Stimulated activated CD8-positive, alpha-beta memory T cell treated with anti-CD3 and anti-CD28 coated beads, Interleukin-12 subunit alpha, Interleukin-12 subunit beta, amount 100 ng/mL, for 24 hours (primary cell): Measurements from ENCODE around the gene SCTR.

Experiments
- DNase-seq: peaks from one replicate; pipeline ENCODE4 v3.0.0-alpha.2; 2020; ENCODE audit errors: extremely low read depth

Gene SCTR

DNA sequence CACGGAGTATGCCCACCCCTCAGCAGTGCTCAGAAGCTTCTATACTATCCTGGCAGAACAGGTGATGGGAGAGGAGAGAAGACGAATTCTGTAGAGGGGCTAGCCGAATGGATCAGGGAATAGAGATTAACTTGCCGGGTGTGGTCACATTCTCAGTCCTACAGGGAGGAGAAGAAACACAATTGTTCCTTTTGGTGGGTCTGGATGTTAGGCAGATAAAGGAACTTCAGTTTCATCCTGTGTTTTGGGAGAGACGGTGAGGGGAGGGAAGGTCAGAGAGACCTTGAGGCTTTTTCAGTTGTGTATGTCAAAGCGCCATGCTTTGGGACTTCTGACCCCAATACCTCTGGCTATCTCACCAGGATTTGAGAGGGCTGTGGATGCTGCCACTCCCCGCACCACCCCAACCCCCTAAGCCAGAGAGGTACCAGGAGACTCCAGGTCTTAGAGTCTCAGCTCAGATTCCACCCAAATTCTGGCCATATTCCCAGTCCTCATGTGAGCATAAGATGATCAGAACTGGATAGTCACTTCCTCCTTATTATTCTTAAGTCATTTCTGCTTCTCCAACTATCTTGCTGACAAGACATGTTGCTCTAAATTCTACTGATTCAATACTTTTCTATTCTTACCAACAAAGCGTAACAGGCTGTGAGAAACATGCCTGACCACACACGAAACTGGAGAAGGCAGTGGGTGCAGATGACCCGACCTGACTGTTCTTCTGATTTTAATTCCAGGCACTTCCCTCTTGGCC, 94.9 kb downstream of the SCTR start:
- no peak for DNase-seq

DNA sequence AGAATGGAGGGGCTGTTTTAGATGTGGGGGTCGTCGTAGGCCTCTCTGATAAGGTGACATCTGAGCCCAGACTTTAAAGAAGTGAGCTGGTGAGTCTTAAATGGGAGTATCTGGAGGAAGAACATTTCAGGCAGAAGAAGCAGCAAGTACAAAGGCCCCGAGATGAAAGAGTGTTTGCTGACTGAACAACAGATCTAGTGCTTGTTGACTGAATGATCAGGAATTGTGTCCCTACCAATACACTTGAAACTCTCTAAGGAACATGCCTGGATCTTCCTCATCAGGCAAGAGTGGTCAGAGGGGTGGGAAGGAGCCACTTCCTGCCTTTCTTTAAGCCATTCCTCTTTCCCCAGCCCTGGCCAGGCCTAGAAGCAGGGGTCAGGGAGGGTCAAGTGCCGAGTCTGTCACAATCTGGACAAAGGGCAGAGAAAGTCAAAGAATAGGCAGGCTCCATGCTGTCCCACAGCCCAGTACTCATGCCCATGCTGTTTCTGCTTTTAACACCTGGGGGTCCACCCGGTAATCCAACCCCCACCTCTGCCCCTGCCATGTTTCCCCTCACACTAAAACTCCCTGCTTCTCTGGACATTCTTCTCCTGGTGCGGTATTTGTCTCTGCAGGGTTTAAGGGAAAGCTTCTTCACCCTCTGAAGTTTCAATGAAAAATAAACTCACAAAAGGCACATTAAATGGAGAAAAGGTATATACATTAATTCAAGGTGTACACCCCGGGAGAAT, 95.6 kb downstream of the SCTR start:
- DNase-seq: no peak

DNA sequence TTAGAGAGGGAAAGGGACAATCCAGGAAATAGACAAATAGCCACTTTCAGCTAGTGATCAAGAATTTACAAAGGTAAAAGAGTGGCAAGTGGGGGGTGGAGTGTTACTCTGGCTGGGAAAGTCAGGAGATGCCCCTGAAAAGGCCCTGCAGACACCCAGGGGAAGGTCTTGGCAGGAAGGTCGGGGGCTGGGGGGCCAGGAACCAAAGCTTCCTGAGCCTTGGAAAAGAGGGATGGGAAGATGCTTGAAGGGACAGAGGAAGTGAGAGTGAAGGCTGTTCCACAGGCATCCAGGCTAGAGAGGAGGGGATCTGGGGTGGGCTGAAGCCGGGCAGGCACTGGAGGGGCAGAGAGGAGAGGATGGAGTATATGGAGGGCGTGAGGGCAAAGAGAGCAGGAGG, 96.5 kb downstream of the SCTR start:
- DNase-seq: no peak

DNA sequence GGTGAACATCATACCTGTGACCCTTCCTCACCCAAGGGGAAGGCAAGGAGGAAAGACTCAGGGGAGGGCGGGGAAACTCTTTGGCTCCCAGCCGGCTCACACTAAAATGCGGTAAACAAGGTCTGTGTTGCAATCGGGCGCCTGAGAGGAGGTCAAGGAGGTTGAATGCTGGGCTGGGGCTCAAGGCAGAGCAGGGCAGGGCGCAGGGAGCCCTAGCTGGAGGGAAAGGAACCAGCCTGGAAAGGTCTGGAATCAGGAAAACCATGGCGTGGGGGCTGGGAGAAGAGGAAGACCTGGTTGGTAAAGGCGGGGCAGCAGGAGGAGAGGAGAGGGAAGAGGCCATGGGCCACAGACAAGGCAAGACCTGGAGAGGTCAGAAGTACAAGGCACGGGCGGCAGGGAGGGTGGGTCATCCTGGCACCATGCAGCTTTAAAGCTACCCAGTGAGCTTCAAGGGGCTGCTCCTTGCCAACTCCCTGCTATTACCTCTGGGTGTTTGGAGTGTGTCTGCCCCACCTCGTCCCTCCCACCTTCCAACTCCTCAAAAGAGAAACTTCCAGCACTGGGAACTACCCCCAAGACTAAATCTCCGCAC, 97.4 kb downstream of the SCTR start:
- DNase-seq: no peak

DNA sequence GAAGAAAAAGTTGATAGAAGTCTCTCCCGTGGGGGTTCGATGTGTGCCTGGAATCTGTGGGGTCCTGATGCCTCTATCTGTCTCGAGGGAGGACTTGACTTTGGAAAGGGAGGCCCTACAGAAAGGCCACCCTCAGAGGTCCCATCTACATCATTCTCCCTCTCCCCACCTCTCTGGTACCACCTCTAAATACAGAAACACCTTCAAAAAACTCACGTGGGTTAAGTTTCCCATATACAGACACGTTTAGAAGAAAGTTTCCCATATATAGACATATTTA, 97.9 kb downstream of the SCTR start:
- no peak for DNase-seq

- DNase-seq: no peak
Measured at GRCh38 chr2:119425620-119426395, 98.5 kb downstream of the SCTR start.

DNA sequence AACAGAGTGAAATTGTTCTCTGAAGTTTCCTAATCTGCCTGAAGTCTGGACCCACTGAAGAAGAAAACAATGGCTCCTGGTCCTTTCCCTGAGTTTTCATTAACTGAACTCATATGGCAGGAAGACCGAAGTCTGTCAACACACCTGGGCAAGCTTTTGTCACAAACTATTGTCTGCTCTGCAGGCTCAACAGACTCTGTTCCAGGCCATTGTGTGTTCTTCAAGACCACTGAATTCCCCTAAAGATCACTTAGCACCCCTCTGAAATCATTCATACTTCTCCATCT, 99.2 kb downstream of the SCTR start:
- DNase-seq: no peak

GRCh38 chr2:119424284-119425118, 99.8 kb downstream of the SCTR start:
- DNase-seq: no peak

GRCh38 chr2:119423811-119424210, 100.5 kb downstream of the SCTR start:
- no peak for DNase-seq

- DNase-seq: no peak
Measured at GRCh38 chr2:119423108-119423444, 101.2 kb downstream of the SCTR start.

- no peak for DNase-seq
Measured at GRCh38 chr2:119422360-119423107, 101.7 kb downstream of the SCTR start.

- no peak for DNase-seq
Measured at GRCh38 chr2:119421741-119422140, 102.5 kb downstream of the SCTR start.

DNA sequence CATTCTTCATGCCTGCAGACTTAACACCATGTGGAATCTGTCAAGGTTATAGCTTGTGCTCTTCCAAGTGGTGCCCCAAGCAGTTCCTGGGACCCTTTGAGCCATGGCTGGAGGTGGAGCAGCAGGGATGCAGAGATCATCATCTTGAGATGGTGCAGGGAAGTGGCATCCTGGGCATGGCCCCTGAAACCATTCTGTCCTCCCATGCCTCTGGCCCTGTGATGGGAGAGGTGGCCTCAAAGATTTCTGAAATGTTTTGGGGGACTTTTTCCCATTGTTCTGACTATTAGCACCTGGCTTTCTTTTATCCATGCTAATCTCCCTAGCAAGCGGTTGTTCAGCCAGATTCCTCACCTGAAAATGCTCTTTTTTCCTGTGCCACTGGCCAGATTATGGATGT, 103.0 kb downstream of the SCTR start:
- no peak for DNase-seq

GRCh38 chr2:119419803-119420508, 104.3 kb downstream of the SCTR start:
- DNase-seq: no peak

- DNase-seq: no peak
Measured at GRCh38 chr2:119419065-119419464, 105.2 kb downstream of the SCTR start.

- no peak for DNase-seq
Measured at GRCh38 chr2:119417908-119418307, 106.4 kb downstream of the SCTR start.

DNA sequence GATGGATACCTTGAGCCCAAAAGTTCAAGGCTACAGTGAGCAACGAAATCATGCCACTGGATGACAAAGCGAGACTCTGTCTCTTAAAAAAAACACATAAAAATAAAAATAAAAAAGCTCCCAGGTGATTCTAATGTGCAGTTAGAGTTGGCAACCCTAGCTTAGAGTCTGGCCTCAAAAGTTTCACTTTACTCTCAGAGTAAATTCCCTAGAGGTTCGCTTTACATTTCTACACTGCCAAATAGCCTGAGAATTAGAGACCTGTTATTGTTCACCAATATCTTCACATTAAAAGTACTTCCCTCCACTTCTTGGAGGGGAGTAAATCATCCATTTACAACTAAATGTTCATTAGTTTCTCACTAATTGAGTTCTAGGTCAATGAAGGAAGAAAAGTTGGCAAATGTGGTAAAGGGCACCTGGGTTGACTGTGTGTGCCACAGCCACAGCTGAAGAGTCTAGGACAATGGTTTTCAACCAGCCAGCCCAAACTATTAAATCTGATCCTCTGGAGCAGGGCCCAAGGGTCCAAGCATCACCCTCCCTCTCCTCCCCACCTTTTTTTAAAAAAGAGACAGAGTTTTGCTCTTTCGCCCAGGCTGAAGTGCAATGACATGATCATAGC, 107.9 kb downstream of the SCTR start:
- no peak for DNase-seq

GRCh38 chr2:119415630-119416029, 108.7 kb downstream of the SCTR start:
- no peak for DNase-seq

DNA sequence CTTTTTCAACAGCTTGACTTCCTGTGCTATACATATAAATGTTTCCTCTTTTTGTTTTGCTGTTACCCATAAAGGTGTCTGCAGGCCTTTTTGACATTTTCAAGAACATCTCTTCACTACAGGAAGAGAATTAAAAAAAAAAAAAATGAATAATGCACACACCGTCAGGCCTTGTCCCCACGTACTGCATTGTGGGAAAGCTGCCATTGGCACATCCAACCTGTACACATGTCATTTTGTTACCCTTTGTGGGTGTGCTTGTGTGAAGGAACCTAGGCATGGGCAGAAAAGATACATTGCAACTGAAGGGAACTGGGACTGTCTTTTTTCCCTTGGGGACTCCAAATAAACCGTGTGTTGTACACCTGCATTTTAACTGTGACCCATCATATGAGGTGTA, 109.4 kb downstream of the SCTR start:
- no peak for DNase-seq

- no peak for DNase-seq
Measured at GRCh38 chr2:119409506-119409905, 114.8 kb downstream of the SCTR start.
